ENCODE results near the gene ANO2.

DNA sequence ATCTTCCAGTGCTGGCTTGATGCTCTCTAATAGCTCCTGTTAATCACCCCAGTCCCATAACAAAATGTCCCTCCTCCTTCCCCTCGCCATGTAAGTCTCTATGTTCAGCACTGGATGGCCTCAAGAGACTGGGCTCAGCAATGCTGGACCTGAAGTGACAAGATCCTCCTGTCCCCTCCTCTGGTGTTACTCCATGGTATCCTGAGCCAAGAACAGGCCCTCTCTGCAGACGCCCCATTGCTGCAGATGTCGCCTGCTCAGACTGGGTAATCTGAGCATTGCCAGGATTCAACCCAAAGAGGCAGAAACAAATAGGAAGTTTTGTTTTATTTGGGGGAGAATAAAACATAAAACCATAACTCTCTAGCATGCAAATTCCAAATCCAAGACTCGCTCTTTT is 363.4 kb downstream of the ANO2 start:
- TF ChIP-seq, protein P1, sequence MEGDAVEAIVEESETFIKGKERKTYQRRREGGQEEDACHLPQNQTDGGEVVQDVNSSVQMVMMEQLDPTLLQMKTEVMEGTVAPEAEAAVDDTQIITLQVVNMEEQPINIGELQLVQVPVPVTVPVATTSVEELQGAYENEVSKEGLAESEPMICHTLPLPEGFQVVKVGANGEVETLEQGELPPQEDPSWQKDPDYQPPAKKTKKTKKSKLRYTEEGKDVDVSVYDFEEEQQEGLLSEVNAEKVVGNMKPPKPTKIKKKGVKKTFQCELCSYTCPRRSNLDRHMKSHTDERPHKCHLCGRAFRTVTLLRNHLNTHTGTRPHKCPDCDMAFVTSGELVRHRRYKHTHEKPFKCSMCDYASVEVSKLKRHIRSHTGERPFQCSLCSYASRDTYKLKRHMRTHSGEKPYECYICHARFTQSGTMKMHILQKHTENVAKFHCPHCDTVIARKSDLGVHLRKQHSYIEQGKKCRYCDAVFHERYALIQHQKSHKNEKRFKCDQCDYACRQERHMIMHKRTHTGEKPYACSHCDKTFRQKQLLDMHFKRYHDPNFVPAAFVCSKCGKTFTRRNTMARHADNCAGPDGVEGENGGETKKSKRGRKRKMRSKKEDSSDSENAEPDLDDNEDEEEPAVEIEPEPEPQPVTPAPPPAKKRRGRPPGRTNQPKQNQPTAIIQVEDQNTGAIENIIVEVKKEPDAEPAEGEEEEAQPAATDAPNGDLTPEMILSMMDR (IDR thresholded peaks at IDR 0.05), result no peak
- no peak for TF ChIP-seq POLR2A (IDR thresholded peaks at IDR 0.05)

All from stomach (tissue), 4 donors.